ENCODE measurements around the gene NDUFB11.

DNA sequence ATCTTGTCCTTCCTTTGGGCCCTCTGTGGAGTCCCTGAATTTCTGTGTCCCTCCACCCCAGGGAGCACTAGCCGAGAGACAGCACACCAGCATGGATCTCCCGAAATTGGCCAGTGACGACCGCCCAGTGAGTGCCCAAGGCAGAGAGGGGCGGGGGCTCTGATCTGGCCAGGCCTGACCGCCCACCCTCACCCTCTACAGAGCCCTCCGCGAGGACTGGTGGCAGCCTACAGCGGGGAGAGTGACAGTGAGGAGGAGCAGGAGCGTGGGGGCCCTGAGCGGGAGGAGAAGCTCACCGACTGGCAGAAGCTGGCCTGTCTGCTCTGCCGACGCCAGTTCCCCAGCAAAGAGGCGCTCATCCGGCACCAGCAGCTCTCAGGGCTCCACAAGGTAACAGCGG is 40.7 kb upstream of the NDUFB11 start:
- TF ChIP-seq, protein P1, sequence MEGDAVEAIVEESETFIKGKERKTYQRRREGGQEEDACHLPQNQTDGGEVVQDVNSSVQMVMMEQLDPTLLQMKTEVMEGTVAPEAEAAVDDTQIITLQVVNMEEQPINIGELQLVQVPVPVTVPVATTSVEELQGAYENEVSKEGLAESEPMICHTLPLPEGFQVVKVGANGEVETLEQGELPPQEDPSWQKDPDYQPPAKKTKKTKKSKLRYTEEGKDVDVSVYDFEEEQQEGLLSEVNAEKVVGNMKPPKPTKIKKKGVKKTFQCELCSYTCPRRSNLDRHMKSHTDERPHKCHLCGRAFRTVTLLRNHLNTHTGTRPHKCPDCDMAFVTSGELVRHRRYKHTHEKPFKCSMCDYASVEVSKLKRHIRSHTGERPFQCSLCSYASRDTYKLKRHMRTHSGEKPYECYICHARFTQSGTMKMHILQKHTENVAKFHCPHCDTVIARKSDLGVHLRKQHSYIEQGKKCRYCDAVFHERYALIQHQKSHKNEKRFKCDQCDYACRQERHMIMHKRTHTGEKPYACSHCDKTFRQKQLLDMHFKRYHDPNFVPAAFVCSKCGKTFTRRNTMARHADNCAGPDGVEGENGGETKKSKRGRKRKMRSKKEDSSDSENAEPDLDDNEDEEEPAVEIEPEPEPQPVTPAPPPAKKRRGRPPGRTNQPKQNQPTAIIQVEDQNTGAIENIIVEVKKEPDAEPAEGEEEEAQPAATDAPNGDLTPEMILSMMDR (IDR thresholded peaks at IDR 0.05; ENCODE audit: extremely low read depth in 1 of 2, insufficient read depth in 1 of 2, low read depth in 1 of 2, low read length in 2 of 2), result no peak
- no peak for TF ChIP-seq FOS (IDR thresholded peaks at IDR 0.05; ENCODE audit: borderline replicate concordance, insufficient read depth, low read length)
- no peak for TF ChIP-seq POLR2A (IDR thresholded peaks at IDR 0.05; ENCODE audit: low read depth, low read length)
- no peak for TF ChIP-seq JUN (IDR thresholded peaks at IDR 0.05; ENCODE audit: borderline replicate concordance, insufficient read depth, insufficient read length, low read depth)
- TF ChIP-seq EZH2 (IDR thresholded peaks at IDR 0.05; ENCODE audit: borderline replicate concordance, low read depth, low read length, severe bottlenecking), result no peak
- no peak for TF ChIP-seq POLR2AphosphoS5 (IDR thresholded peaks at IDR 0.05; ENCODE audit: insufficient read depth, low read depth, low read length)
- TF ChIP-seq, protein P2, sequence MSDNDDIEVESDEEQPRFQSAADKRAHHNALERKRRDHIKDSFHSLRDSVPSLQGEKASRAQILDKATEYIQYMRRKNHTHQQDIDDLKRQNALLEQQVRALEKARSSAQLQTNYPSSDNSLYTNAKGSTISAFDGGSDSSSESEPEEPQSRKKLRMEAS (IDR thresholded peaks at IDR 0.05; ENCODE audit: insufficient read depth, insufficient read length), result no peak
- no peak for TF ChIP-seq GATA2 (IDR thresholded peaks at IDR 0.05; ENCODE audit: insufficient read depth, insufficient read length, low read depth, low read length)
- no peak for TF ChIP-seq MYC (IDR thresholded peaks at IDR 0.05; ENCODE audit: low read depth, low read length)
